HCT116 (cell line): Measurements from ENCODE around the gene DISP2. TPM values are rescaled to one million over a fixed set of nuclear protein-coding genes. Genes with fewer than 3 reads are reported as not detected.

ENCODE experiments used
- ATAC-seq: fragments of 200-7000 bp; cut with Tn5 transposase; 2 replicates; pipeline ENCODE4 v1.9.1; 2020; ENCODE audit warnings: mild to moderate bottlenecking, moderate library complexity
- BruUV-seq: library from RNA; stranded (reverse); fragments of 400-500 nt; replicated peaks from 2 replicates; lab custom pipeline; 2021; lab: Mats Ljungman, UMichigan
- CTCF ChIA-PET: fragments of 300-600 bp; sonication (Branson Sonifier 250); formaldehyde crosslinking; loops from one replicate; lab custom pipeline; 2021; ENCODE audit warnings: antibody characterized with exemption; lab: Charles Lee
- POLR2A ChIA-PET: fragments of 300-600, 350-600 bp; sonication (Branson Sonifier 250); formaldehyde crosslinking; loops from one replicate; lab custom pipeline; 2021; ENCODE audit warnings: antibody characterized with exemption; lab: Charles Lee
- RAD21 ChIA-PET, 2 experiments: fragments of 300-600 bp; sonication (Branson Sonifier 250); formaldehyde crosslinking; loops; one replicate each; lab custom pipeline; 2023; ENCODE audit warnings: low total read pairs in 2 of 2; ENCODE audit not compliant: uncharacterized antibody in 2 of 2, unreplicated experiment in 2 of 2, low non-redundant PET in 1 of 2; lab: Charles Lee
- DNase-seq: peaks from one replicate; pipeline ENCODE4 v3.0.0-alpha.2; 2010; ENCODE audit warnings: low read depth, low spot score
- H2AFZ ChIP-seq: fragments of 200-600 bp; shearing (Covaris generic), sonication (generic); 2 replicates; pipeline ENCODE4 v1.6.1; 2017; ENCODE audit warnings: low read depth, mixed run types, mixed read lengths, antibody characterized with exemption, low read length; ENCODE audit not compliant: poor library complexity, severe bottlenecking
- H3K27ac ChIP-seq: 2 replicates; pipeline ENCODE4 v1.5.1; 2012; ENCODE audit warnings: low read depth, low read length
- H3K27me3 ChIP-seq: fragments of 200-600 bp; sonication (generic); 2 replicates; pipeline ENCODE4 v1.6.1; 2016; ENCODE audit warnings: mixed run types, low read length, mixed read lengths; ENCODE audit not compliant: insufficient read depth
- H3K36me3 ChIP-seq, 2 experiments: fragments of 200-500 bp in 1 of 2; fragments of 200-600 bp in 1 of 2; sonication (Bioruptor generic) in 1 of 2; sonication (generic) in 1 of 2; 2 replicates each; pipeline versions ENCODE4 v1.5.1 to v1.6.1; 2014 to 2016; ENCODE audit warnings: low read length in 2 of 2, inconsistent platforms in 1 of 2, mixed read lengths in 1 of 2, mixed run types in 1 of 2; ENCODE audit not compliant: insufficient read depth in 2 of 2, control insufficient read depth in 1 of 2
- H3K4me1 ChIP-seq, 2 experiments: fragments of 200-600 bp in 1 of 2; sonication (generic) in 1 of 2; 2 replicates each; pipeline versions ENCODE4 v1.5.1 to v1.6.1; 2012 to 2017; ENCODE audit warnings: low read length in 2 of 2, inconsistent platforms in 1 of 2, mild to moderate bottlenecking in 1 of 2, mixed read lengths in 1 of 2, mixed run types in 1 of 2, moderate library complexity in 1 of 2; ENCODE audit not compliant: insufficient read depth in 2 of 2, control insufficient read depth in 1 of 2
- H3K4me2 ChIP-seq: fragments of 200-600 bp; sonication (generic); 2 replicates; pipeline ENCODE4 v1.6.1; 2017; ENCODE audit warnings: mixed run types, low read length, mixed read lengths
- H3K4me3 ChIP-seq, 2 experiments: fragments of 200-600 bp in 1 of 2; sonication (generic) in 1 of 2; replicated peaks in 1 of 2; 2 replicates each; pipeline ENCODE4 v1.5.1; 2011 to 2016; ENCODE audit warnings: low read length in 2 of 2, control low read depth in 1 of 2, low read depth in 1 of 2, mild to moderate bottlenecking in 1 of 2, mixed read lengths in 1 of 2, mixed run types in 1 of 2
- H3K79me2 ChIP-seq: fragments of 200-600 bp; sonication (generic); 2 replicates; pipeline ENCODE4 v1.6.1; 2017; ENCODE audit warnings: mild to moderate bottlenecking, mixed run types, low read length, moderate library complexity, mixed read lengths; ENCODE audit not compliant: insufficient read depth
- H3K9ac ChIP-seq: fragments of 200-600 bp; sonication (generic); 2 replicates; pipeline ENCODE4 v1.6.1; 2016; ENCODE audit warnings: low read length, mixed read lengths
- H3K9me2 ChIP-seq: fragments of 200-600 bp; sonication (generic), shearing (Covaris generic); 2 replicates; pipeline ENCODE4 v1.6.1; 2017; ENCODE audit warnings: mixed run types, mild to moderate bottlenecking, moderate library complexity; ENCODE audit not compliant: insufficient read depth
- H3K9me3 ChIP-seq, 2 experiments: fragments of 200-500 bp in 1 of 2; fragments of 200-600 bp in 1 of 2; sonication (Bioruptor generic) in 1 of 2; sonication (generic) in 1 of 2; 2 replicates each; pipeline ENCODE4 v1.6.1; 2014 to 2017; ENCODE audit warnings: low read length in 2 of 2, mixed read lengths in 2 of 2, inconsistent platforms in 1 of 2, low read depth in 1 of 2, mild to moderate bottlenecking in 1 of 2, mixed run types in 1 of 2, moderate library complexity in 1 of 2; ENCODE audit not compliant: control insufficient read depth in 1 of 2, insufficient read depth in 1 of 2
- H4K20me1 ChIP-seq: fragments of 200-600 bp; sonication (generic), shearing (Covaris generic); 2 replicates; pipeline ENCODE4 v1.6.1; 2017; ENCODE audit warnings: mixed run types, mild to moderate bottlenecking, moderate library complexity; ENCODE audit not compliant: insufficient read depth
- ATF3 ChIP-seq: IDR thresholded peaks from 2 replicates; pipeline ENCODE4 v1.6.1; 2012
- CBX3 ChIP-seq: IDR thresholded peaks from 2 replicates; pipeline ENCODE4 v1.6.1; 2012; ENCODE audit warnings: low read depth
- CEBPB ChIP-seq: IDR thresholded peaks from 2 replicates; pipeline ENCODE4 v1.6.1; 2012; ENCODE audit warnings: low read depth
- EGR1 ChIP-seq: IDR thresholded peaks from 2 replicates; pipeline ENCODE4 v1.6.1; 2012; ENCODE audit warnings: low read depth
- ELF1 ChIP-seq: IDR thresholded peaks from 2 replicates; pipeline ENCODE4 v1.6.1; 2012; ENCODE audit warnings: low read depth, borderline replicate concordance
- EZH2 ChIP-seq: fragments of 200-600 bp; sonication (generic); IDR thresholded peaks from 2 replicates; pipeline ENCODE4 v1.6.1; 2017; ENCODE audit warnings: antibody characterized with exemption, mixed run types
- FOSL1 ChIP-seq: IDR thresholded peaks from 2 replicates; pipeline ENCODE4 v1.6.1; 2012; ENCODE audit warnings: low read depth
- JUND ChIP-seq: IDR thresholded peaks from 2 replicates; pipeline ENCODE4 v1.6.1; 2012
- POLR2A ChIP-seq: IDR thresholded peaks from 2 replicates; pipeline ENCODE4 v1.7.0; 2011; ENCODE audit warnings: borderline replicate concordance; ENCODE audit not compliant: insufficient read depth, insufficient read length; ENCODE audit errors: extremely low read depth
- POLR2AphosphoS5 ChIP-seq: IDR thresholded peaks from 2 replicates; pipeline ENCODE4 v1.6.1; 2011; ENCODE audit warnings: mild to moderate bottlenecking, low read depth, low read length, moderate library complexity
- RAD21 ChIP-seq: IDR thresholded peaks from 2 replicates; pipeline ENCODE4 v1.6.1; 2012; ENCODE audit warnings: low read depth, mild to moderate bottlenecking
- SIN3A ChIP-seq: IDR thresholded peaks from 2 replicates; pipeline ENCODE4 v1.6.1; 2012; ENCODE audit warnings: low read depth
- SP1 ChIP-seq: IDR thresholded peaks from 2 replicates; pipeline ENCODE4 v1.6.1; 2012; ENCODE audit warnings: low read depth
- SRF ChIP-seq: IDR thresholded peaks from 2 replicates; pipeline ENCODE4 v1.6.1; 2012; ENCODE audit warnings: low read depth
- ZFX ChIP-seq: fragments of 450-650 bp; IDR thresholded peaks from 2 replicates; pipeline ENCODE4 v1.6.1; 2017
- intact Hi-C: fragments of 100-400 bp; cut with micrococcal nuclease; formaldehyde crosslinking; loops from 2 replicates; pipeline ENCODE4 v1.10.0; 2022
- total RNA-seq: library from RNA; stranded (reverse); gene quantifications from one replicate; pipeline ENCODE4 v1.2.1, GENCODE V29; 2021; ENCODE audit not compliant: unreplicated experiment
- TF ChIP-seq, protein P1 (sequence below): IDR thresholded peaks from 2 replicates; pipeline ENCODE4 v1.6.1; 2011; ENCODE audit warnings: mild to moderate bottlenecking, low read length, moderate library complexity; ENCODE audit not compliant: insufficient replicate concordance; ENCODE audit errors: extremely low read depth
- TF ChIP-seq, protein P2 (sequence below), 3 experiments: fragments of 200-600 bp in 1 of 3; sonication (generic) in 1 of 3; IDR thresholded peaks in 2 of 3; conservative IDR thresholded peaks in 1 of 3; 2 replicates each; pipeline ENCODE4 v1.5.1; 2012 to 2017; ENCODE audit warnings: low read depth in 2 of 3, low read length in 2 of 3, antibody characterized with exemption in 1 of 3, borderline replicate concordance in 1 of 3, control low read depth in 1 of 3, mild to moderate bottlenecking in 1 of 3, mixed read lengths in 1 of 3, mixed run types in 1 of 3, moderate library complexity in 1 of 3; ENCODE audit not compliant: insufficient read depth in 1 of 3

The DISP2 gene
- total RNA-seq, 1 experiment from 2014 or later = 3.3 TPM

- POLR2A ChIA-PET = no interaction called here
Measured at GRCh38 chr15:40366457-40367370, 8.7 kb downstream of the DISP2 start.

GRCh38 chr15:40367371-40367685, 9.3 kb downstream of the DISP2 start:
- no TSS peak for BruUV-seq
- ATAC-seq (no peak), DNase-seq (no peak)
- H3K4me1 ChIP-seq = peaks cover 7 to 16% of the 10 kb centered on the region in 2 experiments; a peak in 3 of 4 replicates
- H3K4me3 ChIP-seq = peak overlapping the region in 1 of 2 experiments; percentile 40; a peak in 2 of 4 replicates
- H3K79me2 ChIP-seq = no peaks in the 10 kb centered on the region
- H3K27me3 ChIP-seq = no peaks in the 10 kb centered on the region
- ChIA-PET CTCF (interaction anchor here (1.0 to 1.6 kb wide), 3 partner anchors 27 to 55 kb away, joined by 3 to 6 read pairs (median 3); partner anchors contain the start of gene CCDC9B), RAD21 (interaction anchor here in 1 of 2 experiments (1.0 to 1.3 kb wide), 2 partner anchors 28 to 44 kb away, joined by 3 to 5 read pairs; partner anchors contain the start of gene INAFM2), POLR2A (no interaction called here)
- no peaks in the 10 kb centered on the region for H3K9me3 ChIP-seq
- intact Hi-C loops = no loop called here
- H4K20me1 ChIP-seq = no peaks in the 10 kb centered on the region
- no peaks in the 10 kb centered on the region for H3K36me3 ChIP-seq
- peak overlapping the region; percentile 35; the same call in 1 of the 2 replicates for H3K9ac ChIP-seq
- H3K9me2 ChIP-seq = no peaks in the 10 kb centered on the region
- H3K4me2 ChIP-seq = peak overlapping the region; percentile 67
- H3K27ac ChIP-seq = peak overlapping the region; percentile 58; the same call in 1 of the 2 replicates
- H2AFZ ChIP-seq = no peak overlapping the region
- no peak for TF ChIP-seq EGR1
- TF ChIP-seq, protein P1, sequence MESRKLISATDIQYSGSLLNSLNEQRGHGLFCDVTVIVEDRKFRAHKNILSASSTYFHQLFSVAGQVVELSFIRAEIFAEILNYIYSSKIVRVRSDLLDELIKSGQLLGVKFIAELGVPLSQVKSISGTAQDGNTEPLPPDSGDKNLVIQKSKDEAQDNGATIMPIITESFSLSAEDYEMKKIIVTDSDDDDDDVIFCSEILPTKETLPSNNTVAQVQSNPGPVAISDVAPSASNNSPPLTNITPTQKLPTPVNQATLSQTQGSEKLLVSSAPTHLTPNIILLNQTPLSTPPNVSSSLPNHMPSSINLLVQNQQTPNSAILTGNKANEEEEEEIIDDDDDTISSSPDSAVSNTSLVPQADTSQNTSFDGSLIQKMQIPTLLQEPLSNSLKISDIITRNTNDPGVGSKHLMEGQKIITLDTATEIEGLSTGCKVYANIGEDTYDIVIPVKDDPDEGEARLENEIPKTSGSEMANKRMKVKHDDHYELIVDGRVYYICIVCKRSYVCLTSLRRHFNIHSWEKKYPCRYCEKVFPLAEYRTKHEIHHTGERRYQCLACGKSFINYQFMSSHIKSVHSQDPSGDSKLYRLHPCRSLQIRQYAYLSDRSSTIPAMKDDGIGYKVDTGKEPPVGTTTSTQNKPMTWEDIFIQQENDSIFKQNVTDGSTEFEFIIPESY = no peak
- no peak for TF ChIP-seq CEBPB
- TF ChIP-seq, protein P2, sequence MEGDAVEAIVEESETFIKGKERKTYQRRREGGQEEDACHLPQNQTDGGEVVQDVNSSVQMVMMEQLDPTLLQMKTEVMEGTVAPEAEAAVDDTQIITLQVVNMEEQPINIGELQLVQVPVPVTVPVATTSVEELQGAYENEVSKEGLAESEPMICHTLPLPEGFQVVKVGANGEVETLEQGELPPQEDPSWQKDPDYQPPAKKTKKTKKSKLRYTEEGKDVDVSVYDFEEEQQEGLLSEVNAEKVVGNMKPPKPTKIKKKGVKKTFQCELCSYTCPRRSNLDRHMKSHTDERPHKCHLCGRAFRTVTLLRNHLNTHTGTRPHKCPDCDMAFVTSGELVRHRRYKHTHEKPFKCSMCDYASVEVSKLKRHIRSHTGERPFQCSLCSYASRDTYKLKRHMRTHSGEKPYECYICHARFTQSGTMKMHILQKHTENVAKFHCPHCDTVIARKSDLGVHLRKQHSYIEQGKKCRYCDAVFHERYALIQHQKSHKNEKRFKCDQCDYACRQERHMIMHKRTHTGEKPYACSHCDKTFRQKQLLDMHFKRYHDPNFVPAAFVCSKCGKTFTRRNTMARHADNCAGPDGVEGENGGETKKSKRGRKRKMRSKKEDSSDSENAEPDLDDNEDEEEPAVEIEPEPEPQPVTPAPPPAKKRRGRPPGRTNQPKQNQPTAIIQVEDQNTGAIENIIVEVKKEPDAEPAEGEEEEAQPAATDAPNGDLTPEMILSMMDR (IDR thresholded peaks at IDR 0.05 in 2 of 3, conservative IDR thresholded peaks at IDR 0.05 in 1 of 3; ENCODE audit: borderline replicate concordance in 1 of 3, insufficient read depth in 1 of 3, low read depth in 2 of 3, low read length in 2 of 3) = no peak
- no peak for TF ChIP-seq SRF
- no peak for TF ChIP-seq ZFX
- no peak for TF ChIP-seq EZH2
- TF ChIP-seq POLR2A = no peak
- TF ChIP-seq SIN3A = no peak
- no peak for TF ChIP-seq ATF3
- no peak for TF ChIP-seq JUND
- no peak for TF ChIP-seq SP1
- TF ChIP-seq RAD21 = no peak

More at GRCh38 chr15:40366457-40367370, 8.7 kb downstream of the DISP2 start:
- DNase-seq (no peak), ATAC-seq (no peak)
- Histone ChIP-seq H3K4me2 (peak overlapping the region; percentile 67), H3K4me1 (peaks cover 7 to 16% of the 10 kb centered on the region in 2 experiments; a peak in 3 of 4 replicates), H3K79me2 (no peaks in the 10 kb centered on the region), H2AFZ (no peak overlapping the region), H3K9me3 (no peaks in the 10 kb centered on the region), H3K27ac (peak overlapping the region; percentile 58; the same call in 1 of the 2 replicates), H3K9ac (no peak overlapping the region), H3K36me3 (no peaks in the 10 kb centered on the region), H3K9me2 (no peaks in the 10 kb centered on the region), H4K20me1 (no peaks in the 10 kb centered on the region), H3K4me3 (no peak overlapping the region), H3K27me3 (no peaks in the 10 kb centered on the region)
- intact Hi-C loops = no loop called here
- TF ChIP-seq SRF (no peak), CBX3 (no peak), EGR1 (no peak), POLR2AphosphoS5 (no peak), FOSL1 (no peak), ZFX (no peak), ELF1 (no peak), SIN3A (no peak), RAD21 (no peak)
- RAD21 ChIA-PET = no interaction called here
- CTCF ChIA-PET = no interaction called here
- no TSS peak for BruUV-seq
